Right lobe of liver (tissue), 6 donors: ENCODE data around the gene CPOX. TPM values are rescaled to one million over a fixed set of nuclear protein-coding genes. Genes with fewer than 3 reads are reported as not detected.

Experiments
- ATAC-seq, 4 donors: fragments of 200-7000 bp; cut with Tn5 transposase; one replicate each; pipeline ENCODE4 v1.9.1; 2020; ENCODE audit warnings: mild to moderate bottlenecking in 4 of 4, moderate library complexity in 4 of 4
- DNase-seq, 3 donors: peaks; one replicate each; pipeline ENCODE4 v3.0.0-alpha.2; 2020
- H3K27ac ChIP-seq, 3 donors: fragments of 200-600 bp; one replicate each; pipeline ENCODE4 v1.8.0; 2022
- H3K27me3 ChIP-seq, 2 donors: fragments of 200-600 bp; one replicate each; pipeline ENCODE4 v1.8.0; 2022
- H3K36me3 ChIP-seq, 4 donors: fragments of 200-600 bp; sonication (generic) in 1 of 4; one replicate each; pipeline versions ENCODE4 v1.5.1 to v1.8.0; 2017 to 2022; ENCODE audit warnings: control low read depth in 1 of 4
- H3K4me1 ChIP-seq, 4 donors: fragments of 200-600 bp; sonication (generic) in 1 of 4; one replicate each; pipeline versions ENCODE4 v1.5.1 to v1.8.0; 2017 to 2022; ENCODE audit warnings: control low read depth in 1 of 4
- H3K4me3 ChIP-seq, 3 donors: fragments of 200-600 bp; one replicate each; pipeline ENCODE4 v1.8.0; 2022
- H3K9me3 ChIP-seq, 4 donors: fragments of 200-600 bp; sonication (generic) in 1 of 4; one replicate each; pipeline versions ENCODE4 v1.5.1 to v1.8.0; 2017 to 2022; ENCODE audit warnings: control low read depth in 1 of 4
- POLR2A ChIP-seq: fragments of 450-650 bp; IDR thresholded peaks from one replicate; pipeline ENCODE4 v1.6.1; 2017; ENCODE audit warnings: antibody characterized with exemption, mild to moderate bottlenecking
- WGBS: methylation state at CpG from one replicate; pipeline ENCODE4 v1.1.6; 2018; ENCODE audit warnings: low coverage, low lambda C conversion rate; ENCODE audit not compliant: insufficient coverage; ENCODE audit errors: missing lambda C conversion rate; 5-methylcytosine and 5-hydroxymethylcytosine counted together
- intact Hi-C, 2 donors: fragments of 100-400 bp; cut with DNase I; formaldehyde crosslinking; loops; one replicate each; pipeline versions ENCODE4 v1.11.2 to v1.14.1; 2022
- total RNA-seq, 6 experiments: library from RNA; depleted of rRNA in 2 of 6; stranded (reverse); fragments of >200 nt in 2 of 6; fragmentation: NEBNext Ultra II Directional in 3 of 6; extraction: Animal tissue kit (Norgen Biotek cat#: 25700) in 3 of 6; gene quantifications; one replicate each; pipeline versions ENCODE4 v1.1.0 to v1.2.4, GENCODE V29; 2016 to 2023
- TF ChIP-seq, protein P1 (sequence below), 4 donors: fragments of 200-600 bp in 3 of 4; fragments of 450-650 bp in 1 of 4; IDR thresholded peaks; one replicate each; pipeline versions ENCODE4 v1.5.1 to v1.8.0; 2016 to 2022; ENCODE audit warnings: antibody characterized with exemption in 4 of 4, mild to moderate bottlenecking in 2 of 4
- donor health status: DM: no; HTN: yes; CAD: no.
- donor health status: DM: no; HTN: no; CAD: no.
- donor health status: DM: no; HTN: no; CAD: no.
- donor health status: DM: no; HTN: yes; CAD: no.
- donor health status: DM: no; HTN: yes; CAD: no.

Gene CPOX
- total RNA-seq, 6 experiments from 2014 or later: 20.3 to 26.9 (median 22.6) TPM

DNA sequence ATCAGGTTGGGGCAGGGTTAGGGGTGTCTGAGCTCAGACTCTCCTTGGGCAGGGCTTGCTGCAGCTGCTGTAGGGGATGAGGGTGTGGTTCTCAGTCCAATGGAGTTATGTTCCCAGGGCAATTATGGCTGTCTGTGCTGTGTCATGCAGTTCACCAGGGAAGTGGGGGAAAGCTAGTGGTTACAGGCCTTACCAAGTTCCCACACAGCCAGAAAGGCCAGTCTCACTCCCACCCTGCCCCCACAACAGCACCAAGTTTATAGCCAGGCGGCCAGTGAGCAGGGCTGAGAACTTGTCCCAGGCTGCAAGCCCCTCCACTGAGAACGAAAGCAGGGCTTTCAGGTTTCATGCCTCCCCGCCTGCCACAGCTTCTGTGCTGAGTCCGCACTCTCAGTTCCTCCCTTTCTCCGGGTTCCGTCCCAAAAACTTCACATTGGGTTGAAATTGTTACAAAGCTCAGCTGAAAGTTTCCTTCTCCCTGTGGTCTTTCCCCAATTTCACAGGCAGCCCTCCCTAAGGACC lies 19.6 kb upstream of the CPOX start:
- 80% methylated on average over 1 of the region's 6 CpGs for WGBS
- no peak overlapping the region for H3K27ac ChIP-seq
- DNase-seq (peak; percentile 29 to 53 (median 46)), ATAC-seq (peak; percentile 46 to 79 (median 68))
- H3K4me3 ChIP-seq: no peak overlapping the region
- H3K4me1 ChIP-seq: no peaks in the 10 kb centered on the region
- TF ChIP-seq, protein P1, sequence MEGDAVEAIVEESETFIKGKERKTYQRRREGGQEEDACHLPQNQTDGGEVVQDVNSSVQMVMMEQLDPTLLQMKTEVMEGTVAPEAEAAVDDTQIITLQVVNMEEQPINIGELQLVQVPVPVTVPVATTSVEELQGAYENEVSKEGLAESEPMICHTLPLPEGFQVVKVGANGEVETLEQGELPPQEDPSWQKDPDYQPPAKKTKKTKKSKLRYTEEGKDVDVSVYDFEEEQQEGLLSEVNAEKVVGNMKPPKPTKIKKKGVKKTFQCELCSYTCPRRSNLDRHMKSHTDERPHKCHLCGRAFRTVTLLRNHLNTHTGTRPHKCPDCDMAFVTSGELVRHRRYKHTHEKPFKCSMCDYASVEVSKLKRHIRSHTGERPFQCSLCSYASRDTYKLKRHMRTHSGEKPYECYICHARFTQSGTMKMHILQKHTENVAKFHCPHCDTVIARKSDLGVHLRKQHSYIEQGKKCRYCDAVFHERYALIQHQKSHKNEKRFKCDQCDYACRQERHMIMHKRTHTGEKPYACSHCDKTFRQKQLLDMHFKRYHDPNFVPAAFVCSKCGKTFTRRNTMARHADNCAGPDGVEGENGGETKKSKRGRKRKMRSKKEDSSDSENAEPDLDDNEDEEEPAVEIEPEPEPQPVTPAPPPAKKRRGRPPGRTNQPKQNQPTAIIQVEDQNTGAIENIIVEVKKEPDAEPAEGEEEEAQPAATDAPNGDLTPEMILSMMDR (IDR thresholded peaks at IDR 0.05): no peak
- TF ChIP-seq POLR2A: no peak
- H3K9me3 ChIP-seq: no peaks in the 10 kb centered on the region
- intact Hi-C loops: no loop called here
- H3K36me3 ChIP-seq: no peaks in the 10 kb centered on the region
- no peaks in the 10 kb centered on the region for H3K27me3 ChIP-seq

DNA sequence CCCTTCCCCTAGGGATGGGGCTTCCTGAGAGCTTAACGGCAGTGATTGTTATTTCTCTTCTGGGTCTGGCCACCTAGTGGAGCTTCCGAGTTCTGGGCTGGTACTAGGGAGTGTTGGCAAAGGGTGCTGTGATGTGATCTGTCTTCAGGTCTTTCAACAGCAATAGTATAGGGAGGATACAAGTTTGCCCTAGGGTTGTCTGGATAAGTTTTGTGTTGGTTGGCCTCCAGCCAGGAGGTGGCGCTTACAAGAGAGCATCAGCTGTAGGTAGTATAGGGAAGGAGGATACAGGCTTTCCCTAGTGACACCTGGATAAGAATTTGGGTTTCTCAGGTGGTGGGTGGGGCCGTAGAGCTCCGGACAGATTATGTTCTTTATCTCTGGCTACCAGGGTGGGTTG lies 19.2 kb upstream of the CPOX start:
- DNase-seq (no peak), ATAC-seq (peak; percentile 12 to 47 (median 35))

DNA sequence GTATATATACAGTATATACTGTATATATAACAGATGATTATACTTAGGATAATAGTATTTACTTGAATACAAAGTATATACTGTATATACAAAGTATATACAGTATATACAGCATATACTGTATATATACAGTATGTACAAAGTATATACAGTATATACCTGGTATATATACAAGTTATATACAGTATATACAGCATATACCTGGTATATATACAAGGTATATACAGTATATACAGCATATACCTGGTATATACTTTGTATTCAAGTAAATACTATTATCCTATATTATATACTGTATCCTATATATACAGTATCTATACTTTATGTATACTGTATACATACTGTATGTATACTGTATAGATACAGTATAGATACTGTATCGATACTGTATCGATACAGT lies 14.6 kb upstream of the CPOX start:
- WGBS: 90% methylated on average over 2 of the region's 2 CpGs
- ATAC-seq: no peak
- H3K4me1 ChIP-seq: no peaks in the 10 kb centered on the region
- no peak overlapping the region for H3K4me3 ChIP-seq
- no peak for DNase-seq
- TF ChIP-seq, protein P1 (IDR thresholded peaks at IDR 0.05): no peak
- TF ChIP-seq POLR2A: no peak
- H3K9me3 ChIP-seq: no peaks in the 10 kb centered on the region
- intact Hi-C loops: no loop called here
- no peak overlapping the region for H3K27ac ChIP-seq
- no peaks in the 10 kb centered on the region for H3K36me3 ChIP-seq
- H3K27me3 ChIP-seq: no peaks in the 10 kb centered on the region

More for the DNA sequence above, 19.2 kb upstream of the CPOX start:
- H3K4me3 ChIP-seq: no peak overlapping the region
- intact Hi-C loops: no loop called here
- H3K27ac ChIP-seq: no peak overlapping the region
- TF ChIP-seq, protein P1 (IDR thresholded peaks at IDR 0.05): no peak
- TF ChIP-seq POLR2A: no peak
- H3K36me3 ChIP-seq: no peaks in the 10 kb centered on the region
- WGBS: 57% methylated on average over 2 of the region's 5 CpGs
- H3K9me3 ChIP-seq: no peaks in the 10 kb centered on the region
- H3K4me1 ChIP-seq: no peaks in the 10 kb centered on the region
- H3K27me3 ChIP-seq: no peaks in the 10 kb centered on the region

DNA sequence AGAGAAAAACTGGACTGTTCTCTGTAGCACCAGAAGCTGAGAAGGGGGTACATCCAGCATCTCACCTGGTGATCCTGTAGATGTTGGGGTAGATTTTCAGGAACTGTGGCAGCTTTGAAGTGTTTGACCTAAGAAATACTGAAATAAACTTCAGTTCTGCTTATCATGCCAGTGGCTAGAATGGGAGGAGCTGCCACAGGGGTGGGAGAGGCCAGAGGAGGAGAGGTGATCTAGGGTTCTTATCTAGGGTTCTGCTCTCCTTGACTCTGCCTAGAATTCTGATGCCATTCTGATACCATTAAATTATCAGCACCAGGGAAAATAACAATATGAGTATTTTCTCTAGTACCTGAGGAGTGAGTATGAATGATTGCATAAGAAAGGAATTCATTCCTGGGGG lies 10.2 kb upstream of the CPOX start:
- TF ChIP-seq, protein P1 (IDR thresholded peaks at IDR 0.05): no peak
- TF ChIP-seq POLR2A: no peak
- no peaks in the 10 kb centered on the region for H3K27me3 ChIP-seq
- H3K36me3 ChIP-seq: no peaks in the 10 kb centered on the region
- no peak for DNase-seq
- H3K4me3 ChIP-seq: no peak overlapping the region
- ATAC-seq: no peak
- intact Hi-C loops: no loop called here
- H3K9me3 ChIP-seq: no peaks in the 10 kb centered on the region
- peaks cover 0 to 28% (median 6%) of the 10 kb centered on the region in 4 donors for H3K4me1 ChIP-seq
- no peak overlapping the region for H3K27ac ChIP-seq
